ENCODE data around the gene EIF5A2. TPM values are rescaled to one million over a fixed set of nuclear protein-coding genes. Genes with fewer than 3 reads are reported as not detected.
"Not testable (repeated sequence)": the region's sequence is repeated elsewhere in the genome, so short reads cannot be mapped to it uniquely, and the experiment has no call there.

EIF5A2 gene
- total RNA-seq, 1 experiment from 2014 or later, result 6.0 TPM

GRCh38 chr3:170941551-170941950, 33.1 kb upstream of the EIF5A2 start:
- BruUV-seq (replicated peaks), result no TSS peak
- H3K4me3 Mint-ChIP-seq (ENCODE audit: unreplicated experiment), result no peak overlapping the region
- H3K27ac Mint-ChIP-seq (ENCODE audit: low read depth, unreplicated experiment), result no peak overlapping the region
- no peaks in the 10 kb centered on the region for H3K4me1 Mint-ChIP-seq (ENCODE audit: insufficient read depth, unreplicated experiment)
- DNase-seq (ENCODE audit: unreplicated experiment), result no peak
- peaks cover 21% of the 10 kb centered on the region for H3K9me3 Mint-ChIP-seq (ENCODE audit: unreplicated experiment)
- no peak for TF ChIP-seq CTCF (IDR thresholded peaks at IDR 0.05; ENCODE audit: unreplicated experiment)
- intact Hi-C loops (cut with micrococcal nuclease), result no loop called here
- ChIA-PET POLR2A (no interaction called here), CTCF (interaction anchor here (0.6 to 0.9 kb wide), 2 partner anchors 12 to 14 kb away, joined by 3 read pairs; no protein-coding TSS in a partner anchor)
- H3K36me3 Mint-ChIP-seq (ENCODE audit: insufficient read depth, unreplicated experiment), result no peaks in the 10 kb centered on the region
- no peaks in the 10 kb centered on the region for H3K27me3 Mint-ChIP-seq (ENCODE audit: insufficient read depth, unreplicated experiment)

GRCh38 chr3:170933039-170933438, 24.6 kb upstream of the EIF5A2 start:
- H3K9me3 Mint-ChIP-seq (ENCODE audit: unreplicated experiment); DNase-seq (ENCODE audit: unreplicated experiment); H3K36me3 Mint-ChIP-seq (ENCODE audit: insufficient read depth, unreplicated experiment); intact Hi-C loops (cut with micrococcal nuclease); H3K4me3 Mint-ChIP-seq (ENCODE audit: unreplicated experiment); H3K27me3 Mint-ChIP-seq (ENCODE audit: insufficient read depth, unreplicated experiment); BruUV-seq (replicated peaks); H3K27ac Mint-ChIP-seq (ENCODE audit: low read depth, unreplicated experiment); CTCF ChIA-PET; H3K4me1 Mint-ChIP-seq (ENCODE audit: insufficient read depth, unreplicated experiment); POLR2A ChIA-PET: not testable (repeated sequence)

- intact Hi-C loops (cut with micrococcal nuclease); H3K27me3 Mint-ChIP-seq (ENCODE audit: insufficient read depth, unreplicated experiment); DNase-seq (ENCODE audit: unreplicated experiment); H3K4me1 Mint-ChIP-seq (ENCODE audit: insufficient read depth, unreplicated experiment); POLR2A ChIA-PET; CTCF ChIA-PET; H3K36me3 Mint-ChIP-seq (ENCODE audit: insufficient read depth, unreplicated experiment); H3K9me3 Mint-ChIP-seq (ENCODE audit: unreplicated experiment); H3K27ac Mint-ChIP-seq (ENCODE audit: low read depth, unreplicated experiment); BruUV-seq (replicated peaks); H3K4me3 Mint-ChIP-seq (ENCODE audit: unreplicated experiment): not testable (repeated sequence)
These were observed 15.1 kb upstream of the EIF5A2 start for GRCh38 chr3:170923553-170923952.

GRCh38 chr3:170918715-170919114, 10.3 kb upstream of the EIF5A2 start:
- ChIA-PET CTCF (interaction anchor here (0.5 kb wide), 1 partner anchor 849 kb away, joined by 3 read pairs; no protein-coding TSS in a partner anchor), POLR2A (no interaction called here)
- no peak for DNase-seq (ENCODE audit: unreplicated experiment)
- H3K27ac Mint-ChIP-seq (ENCODE audit: low read depth, unreplicated experiment), result no peak overlapping the region
- H3K4me1 Mint-ChIP-seq (ENCODE audit: insufficient read depth, unreplicated experiment), result no peaks in the 10 kb centered on the region
- BruUV-seq (replicated peaks), result no TSS peak
- intact Hi-C loops (cut with micrococcal nuclease), result no loop called here
- no peaks in the 10 kb centered on the region for H3K27me3 Mint-ChIP-seq (ENCODE audit: insufficient read depth, unreplicated experiment)
- no peak for TF ChIP-seq CTCF (IDR thresholded peaks at IDR 0.05; ENCODE audit: unreplicated experiment)
- H3K36me3 Mint-ChIP-seq (ENCODE audit: insufficient read depth, unreplicated experiment), result no peaks in the 10 kb centered on the region
- peaks cover 18% of the 10 kb centered on the region for H3K9me3 Mint-ChIP-seq (ENCODE audit: unreplicated experiment)
- no peak overlapping the region for H3K4me3 Mint-ChIP-seq (ENCODE audit: unreplicated experiment)

GRCh38 chr3:170914690-170915089, 6.3 kb upstream of the EIF5A2 start:
- intact Hi-C loops (cut with micrococcal nuclease), result no loop called here
- BruUV-seq (replicated peaks), result no TSS peak
- Mint-ChIP-seq H3K4me1 (ENCODE audit: insufficient read depth, unreplicated experiment) (peaks cover 1% of the 10 kb centered on the region), H3K9me3 (ENCODE audit: unreplicated experiment) (peaks cover 18% of the 10 kb centered on the region), H3K4me3 (ENCODE audit: unreplicated experiment) (no peak overlapping the region), H3K27me3 (ENCODE audit: insufficient read depth, unreplicated experiment) (no peaks in the 10 kb centered on the region), H3K36me3 (ENCODE audit: insufficient read depth, unreplicated experiment) (no peaks in the 10 kb centered on the region), H3K27ac (ENCODE audit: low read depth, unreplicated experiment) (no peak overlapping the region)
- TF ChIP-seq CTCF (IDR thresholded peaks at IDR 0.05; ENCODE audit: unreplicated experiment), result no peak
- no peak for DNase-seq (ENCODE audit: unreplicated experiment)
- ChIA-PET CTCF (no interaction called here), POLR2A (interaction anchor here (0.8 to 1.2 kb wide), 2 partner anchors 45 to 84 kb away, joined by 3 to 6 read pairs; partner anchors contain the start of gene RPL22L1)

All from MCF 10A (cell line).